ENCODE measurements around the gene IGF2R. TPM values are rescaled to one million over a fixed set of nuclear protein-coding genes. Genes with fewer than 3 reads are reported as not detected.

Gene IGF2R
- total and polyA plus RNA-seq, 2 donors (not counting 1 experiment from before 2014, with no cell fraction given): 9.5 to 53.3 TPM

DNA sequence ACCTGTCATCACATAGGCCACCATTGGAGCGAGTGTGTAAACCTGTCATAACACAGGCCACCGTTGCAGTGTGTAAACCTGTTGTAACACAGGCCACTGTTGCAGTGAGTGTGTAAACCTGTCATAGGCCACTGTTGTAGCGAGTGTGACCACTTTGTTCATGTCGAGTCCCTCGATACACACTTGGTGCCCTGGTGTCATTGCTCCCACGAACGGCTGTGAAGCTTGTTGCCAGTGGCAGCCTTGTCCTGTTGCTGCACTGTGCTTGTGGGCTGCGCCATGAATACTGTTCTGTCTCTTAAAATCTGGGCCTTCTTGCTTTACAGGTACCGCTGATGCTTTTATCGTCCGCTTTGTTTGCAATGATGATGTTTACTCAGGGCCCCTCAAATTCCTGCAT lies 91.3 kb downstream of the IGF2R start:
- Mint-ChIP-seq H3K4me3 (no peak overlapping the region), H3K4me1 (no peaks in the 10 kb centered on the region), H3K9me3 (ENCODE audit: insufficient read depth) (no peaks in the 10 kb centered on the region), H3K27me3 (no peaks in the 10 kb centered on the region), H3K27ac (no peak overlapping the region)
- ChIA-PET POLR2A (no interaction called here), CTCF (no interaction called here)
- Histone ChIP-seq H3K79me2 (ENCODE audit: control insufficient read depth, insufficient read depth, low read length) (no peaks in the 10 kb centered on the region), H3K27me3 (replicated peaks in 1 of 4; ENCODE audit: control extremely low read depth in 1 of 4, control insufficient read depth in 3 of 4, insufficient read depth in 4 of 4, low read length in 3 of 4) (no peaks in the 10 kb centered on the region), H3K36me3 (replicated peaks in 1 of 2; ENCODE audit: control extremely low read depth in 1 of 2, control insufficient read depth in 1 of 2, extremely low read depth in 1 of 2, insufficient read depth in 2 of 2, low read length in 1 of 2) (peaks cover 9 to 87% of the 10 kb centered on the region in 2 experiments), H3K9ac (ENCODE audit: low read length) (no peak overlapping the region), H3K4me1 (ENCODE audit: control insufficient read depth in 2 of 2, insufficient read depth in 2 of 2, low read length in 2 of 2) (no peaks in the 10 kb centered on the region), H2AFZ (ENCODE audit: insufficient read depth, low read depth, low read length, poor library complexity, severe bottlenecking) (no peak overlapping the region), H3K4me2 (replicated peaks; ENCODE audit: low read depth, low read length, poor library complexity, severe bottlenecking) (no peak overlapping the region), H4K20me1 (ENCODE audit: control insufficient read depth, insufficient read depth, low read length, poor library complexity, severe bottlenecking) (no peaks in the 10 kb centered on the region), H3K9me3 (ENCODE audit: control extremely low read depth in 1 of 3, control insufficient read depth in 2 of 3, insufficient read depth in 1 of 3, low read length in 2 of 3) (no peaks in the 10 kb centered on the region), H3K27ac (ENCODE audit: low read length in 2 of 2) (no peak overlapping the region), H3K4me3 (ENCODE audit: control extremely low read depth in 1 of 5, extremely low read depth in 1 of 5, insufficient read depth in 1 of 5, low read depth in 2 of 5, low read length in 4 of 5) (no peak overlapping the region)
- ATAC-seq (ENCODE audit: low read depth): no peak
- DNase-seq: no peak
- TF ChIP-seq, protein P1, sequence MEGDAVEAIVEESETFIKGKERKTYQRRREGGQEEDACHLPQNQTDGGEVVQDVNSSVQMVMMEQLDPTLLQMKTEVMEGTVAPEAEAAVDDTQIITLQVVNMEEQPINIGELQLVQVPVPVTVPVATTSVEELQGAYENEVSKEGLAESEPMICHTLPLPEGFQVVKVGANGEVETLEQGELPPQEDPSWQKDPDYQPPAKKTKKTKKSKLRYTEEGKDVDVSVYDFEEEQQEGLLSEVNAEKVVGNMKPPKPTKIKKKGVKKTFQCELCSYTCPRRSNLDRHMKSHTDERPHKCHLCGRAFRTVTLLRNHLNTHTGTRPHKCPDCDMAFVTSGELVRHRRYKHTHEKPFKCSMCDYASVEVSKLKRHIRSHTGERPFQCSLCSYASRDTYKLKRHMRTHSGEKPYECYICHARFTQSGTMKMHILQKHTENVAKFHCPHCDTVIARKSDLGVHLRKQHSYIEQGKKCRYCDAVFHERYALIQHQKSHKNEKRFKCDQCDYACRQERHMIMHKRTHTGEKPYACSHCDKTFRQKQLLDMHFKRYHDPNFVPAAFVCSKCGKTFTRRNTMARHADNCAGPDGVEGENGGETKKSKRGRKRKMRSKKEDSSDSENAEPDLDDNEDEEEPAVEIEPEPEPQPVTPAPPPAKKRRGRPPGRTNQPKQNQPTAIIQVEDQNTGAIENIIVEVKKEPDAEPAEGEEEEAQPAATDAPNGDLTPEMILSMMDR (IDR thresholded peaks at IDR 0.05): no peak
- no peak for TF ChIP-seq EZH2 (IDR thresholded peaks at IDR 0.05; ENCODE audit: borderline replicate concordance, insufficient read depth, low read depth, low read length, poor library complexity, severe bottlenecking)
- 99% methylated on average over 11 of the region's 11 CpGs for WGBS (ENCODE audit: insufficient coverage)
- intact Hi-C loops (cut with micrococcal nuclease): no loop called here

DNA sequence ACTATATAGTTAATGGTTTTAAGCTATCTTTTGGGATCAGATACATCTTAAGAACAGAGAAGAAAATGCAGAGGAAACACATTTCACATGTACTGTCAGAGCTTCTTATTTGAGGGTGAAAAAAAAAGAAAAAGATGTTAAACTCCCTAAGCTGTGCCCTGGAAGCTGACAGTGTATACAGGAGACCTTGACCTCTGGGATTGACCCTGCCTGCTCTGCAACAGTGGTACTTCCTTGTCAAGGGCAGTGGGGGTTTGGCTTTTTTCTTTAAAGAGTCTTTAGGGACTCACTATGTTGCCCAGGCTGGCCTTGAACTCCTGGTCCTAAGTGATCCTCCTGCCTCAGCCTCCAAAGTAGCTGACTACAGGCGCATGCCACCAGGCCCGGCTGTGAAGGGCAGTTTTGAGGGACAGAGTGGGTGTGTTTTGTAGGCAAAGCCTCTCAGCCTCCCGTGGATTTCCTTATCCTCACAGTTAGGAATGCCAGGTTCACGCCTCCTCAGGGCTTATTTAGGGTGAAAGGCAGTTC lies 92.1 kb downstream of the IGF2R start:
- no peak overlapping the region for H3K27ac ChIP-seq (ENCODE audit: low read length in 2 of 2)
- ATAC-seq (ENCODE audit: low read depth): no peak
- no peak overlapping the region for H3K4me3 Mint-ChIP-seq
- no peaks in the 10 kb centered on the region for H3K27me3 ChIP-seq (replicated peaks in 1 of 4; ENCODE audit: control extremely low read depth in 1 of 4, control insufficient read depth in 3 of 4, insufficient read depth in 4 of 4, low read length in 3 of 4)
- no peaks in the 10 kb centered on the region for H3K9me3 Mint-ChIP-seq (ENCODE audit: insufficient read depth)
- H3K9me3 ChIP-seq (ENCODE audit: control extremely low read depth in 1 of 3, control insufficient read depth in 2 of 3, insufficient read depth in 1 of 3, low read length in 2 of 3): no peaks in the 10 kb centered on the region
- no peak overlapping the region for H3K4me3 ChIP-seq (ENCODE audit: control extremely low read depth in 1 of 5, extremely low read depth in 1 of 5, insufficient read depth in 1 of 5, low read depth in 2 of 5, low read length in 4 of 5)
- H3K4me1 ChIP-seq (ENCODE audit: control insufficient read depth in 2 of 2, insufficient read depth in 2 of 2, low read length in 2 of 2): no peaks in the 10 kb centered on the region
- DNase-seq: no peak
- ChIA-PET POLR2A (no interaction called here), CTCF (no interaction called here)
- H2AFZ ChIP-seq (ENCODE audit: insufficient read depth, low read depth, low read length, poor library complexity, severe bottlenecking): no peak overlapping the region
- no peak overlapping the region for H3K4me2 ChIP-seq (replicated peaks; ENCODE audit: low read depth, low read length, poor library complexity, severe bottlenecking)
- H3K79me2 ChIP-seq (ENCODE audit: control insufficient read depth, insufficient read depth, low read length): no peaks in the 10 kb centered on the region
- no peaks in the 10 kb centered on the region for H3K4me1 Mint-ChIP-seq
- H3K27me3 Mint-ChIP-seq: no peaks in the 10 kb centered on the region
- H3K27ac Mint-ChIP-seq: no peak overlapping the region
- TF ChIP-seq EZH2 (IDR thresholded peaks at IDR 0.05; ENCODE audit: borderline replicate concordance, insufficient read depth, low read depth, low read length, poor library complexity, severe bottlenecking): no peak
- TF ChIP-seq, protein P1 (IDR thresholded peaks at IDR 0.05): no peak
- WGBS (ENCODE audit: insufficient coverage): 93% methylated on average over 2 of the region's 4 CpGs
- intact Hi-C loops (cut with micrococcal nuclease): no loop called here
- H4K20me1 ChIP-seq (ENCODE audit: control insufficient read depth, insufficient read depth, low read length, poor library complexity, severe bottlenecking): no peaks in the 10 kb centered on the region
- H3K9ac ChIP-seq (ENCODE audit: low read length): no peak overlapping the region
- peaks cover 6 to 82% of the 10 kb centered on the region in 2 experiments for H3K36me3 ChIP-seq (replicated peaks in 1 of 2; ENCODE audit: control extremely low read depth in 1 of 2, control insufficient read depth in 1 of 2, extremely low read depth in 1 of 2, insufficient read depth in 2 of 2, low read length in 1 of 2)
